ENCODE data around the gene ANAPC1. TPM values are rescaled to one million over a fixed set of nuclear protein-coding genes. Genes with fewer than 3 reads are reported as not detected.

The ANAPC1 gene, protein sequence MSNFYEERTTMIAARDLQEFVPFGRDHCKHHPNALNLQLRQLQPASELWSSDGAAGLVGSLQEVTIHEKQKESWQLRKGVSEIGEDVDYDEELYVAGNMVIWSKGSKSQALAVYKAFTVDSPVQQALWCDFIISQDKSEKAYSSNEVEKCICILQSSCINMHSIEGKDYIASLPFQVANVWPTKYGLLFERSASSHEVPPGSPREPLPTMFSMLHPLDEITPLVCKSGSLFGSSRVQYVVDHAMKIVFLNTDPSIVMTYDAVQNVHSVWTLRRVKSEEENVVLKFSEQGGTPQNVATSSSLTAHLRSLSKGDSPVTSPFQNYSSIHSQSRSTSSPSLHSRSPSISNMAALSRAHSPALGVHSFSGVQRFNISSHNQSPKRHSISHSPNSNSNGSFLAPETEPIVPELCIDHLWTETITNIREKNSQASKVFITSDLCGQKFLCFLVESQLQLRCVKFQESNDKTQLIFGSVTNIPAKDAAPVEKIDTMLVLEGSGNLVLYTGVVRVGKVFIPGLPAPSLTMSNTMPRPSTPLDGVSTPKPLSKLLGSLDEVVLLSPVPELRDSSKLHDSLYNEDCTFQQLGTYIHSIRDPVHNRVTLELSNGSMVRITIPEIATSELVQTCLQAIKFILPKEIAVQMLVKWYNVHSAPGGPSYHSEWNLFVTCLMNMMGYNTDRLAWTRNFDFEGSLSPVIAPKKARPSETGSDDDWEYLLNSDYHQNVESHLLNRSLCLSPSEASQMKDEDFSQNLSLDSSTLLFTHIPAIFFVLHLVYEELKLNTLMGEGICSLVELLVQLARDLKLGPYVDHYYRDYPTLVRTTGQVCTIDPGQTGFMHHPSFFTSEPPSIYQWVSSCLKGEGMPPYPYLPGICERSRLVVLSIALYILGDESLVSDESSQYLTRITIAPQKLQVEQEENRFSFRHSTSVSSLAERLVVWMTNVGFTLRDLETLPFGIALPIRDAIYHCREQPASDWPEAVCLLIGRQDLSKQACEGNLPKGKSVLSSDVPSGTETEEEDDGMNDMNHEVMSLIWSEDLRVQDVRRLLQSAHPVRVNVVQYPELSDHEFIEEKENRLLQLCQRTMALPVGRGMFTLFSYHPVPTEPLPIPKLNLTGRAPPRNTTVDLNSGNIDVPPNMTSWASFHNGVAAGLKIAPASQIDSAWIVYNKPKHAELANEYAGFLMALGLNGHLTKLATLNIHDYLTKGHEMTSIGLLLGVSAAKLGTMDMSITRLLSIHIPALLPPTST (N-terminal part only)
- 10 to 100 TPM; 31.0 to 75.3 (median 58.2) TPM for total RNA-seq

DNA sequence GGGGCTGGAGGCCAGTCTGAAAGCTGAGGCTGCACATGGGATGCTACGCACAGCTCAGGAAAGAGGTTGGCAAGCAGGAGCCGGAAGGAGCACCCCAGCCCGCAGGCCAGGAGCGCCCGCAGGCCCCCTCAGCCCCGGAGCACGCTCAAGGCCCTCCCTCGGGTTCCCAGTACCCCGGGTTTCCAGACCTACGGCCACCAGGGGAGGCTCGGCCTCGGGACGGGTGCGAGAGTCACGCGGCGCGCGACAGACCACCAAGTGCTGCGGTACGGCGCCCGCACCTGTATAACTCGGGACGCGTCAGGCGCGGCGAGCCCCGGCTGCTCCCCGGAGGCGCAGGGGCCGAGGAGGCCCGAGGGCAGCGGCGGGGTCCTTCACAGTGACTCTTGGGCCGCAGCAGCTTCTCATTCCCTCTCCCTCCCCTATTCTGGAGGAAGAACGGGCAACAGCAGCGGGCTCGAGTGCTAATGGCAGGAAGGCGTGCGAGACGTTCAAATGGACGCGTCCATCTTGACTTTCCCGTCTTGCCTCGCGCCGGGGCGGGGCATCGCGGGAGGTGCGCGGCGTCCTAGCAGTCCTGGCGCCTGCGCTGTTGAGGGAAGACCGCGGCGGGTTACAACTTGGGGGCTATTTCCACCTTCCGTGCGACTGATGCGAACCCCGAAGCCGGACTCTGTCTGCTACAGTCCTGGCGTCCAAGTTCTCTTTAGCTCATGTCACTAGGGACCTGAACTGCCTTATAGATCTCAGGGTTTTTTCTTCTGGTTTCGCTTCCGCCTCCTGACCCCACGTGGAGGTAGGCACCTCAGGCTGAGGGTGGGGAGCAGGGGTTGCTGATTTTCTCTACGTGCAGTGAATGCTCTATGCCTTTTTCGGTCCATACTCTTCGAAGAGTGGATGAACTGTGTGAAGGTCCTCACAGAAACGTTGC, at the start of gene ANAPC1:
ANAPC1 (minus strand) TSS at position 533 of the 931 bp plus-strand sequence. CDS start 3,368 bp downstream, outside the sequence.
- Histone ChIP-seq H3K36me3 (peaks cover 0 to 17% (median 0%) of the 10 kb centered on the region in 3 donors), H3K27ac (peak within 1 kb of the TSS; percentile 53 to 88 (median 84)), H3K9me3 (no peaks in the 10 kb centered on the region), H3K27me3 (no peaks in the 10 kb centered on the region), H3K4me1 (peaks cover 0 to 22% (median 0%) of the 10 kb centered on the region in 4 donors), H3K4me3 (peak within 1 kb of the TSS; percentile 73 to 95 (median 88))
- DNase-seq (ENCODE audit: low spot score in 2 of 2), result peak; percentile 64 to 68
- TF ChIP-seq POLR2A (IDR thresholded peaks at IDR 0.05) (no peak), EP300 (IDR thresholded peaks at IDR 0.05) (peak in 1 of 2 donors; percentile 86)
- TF ChIP-seq, protein P1, sequence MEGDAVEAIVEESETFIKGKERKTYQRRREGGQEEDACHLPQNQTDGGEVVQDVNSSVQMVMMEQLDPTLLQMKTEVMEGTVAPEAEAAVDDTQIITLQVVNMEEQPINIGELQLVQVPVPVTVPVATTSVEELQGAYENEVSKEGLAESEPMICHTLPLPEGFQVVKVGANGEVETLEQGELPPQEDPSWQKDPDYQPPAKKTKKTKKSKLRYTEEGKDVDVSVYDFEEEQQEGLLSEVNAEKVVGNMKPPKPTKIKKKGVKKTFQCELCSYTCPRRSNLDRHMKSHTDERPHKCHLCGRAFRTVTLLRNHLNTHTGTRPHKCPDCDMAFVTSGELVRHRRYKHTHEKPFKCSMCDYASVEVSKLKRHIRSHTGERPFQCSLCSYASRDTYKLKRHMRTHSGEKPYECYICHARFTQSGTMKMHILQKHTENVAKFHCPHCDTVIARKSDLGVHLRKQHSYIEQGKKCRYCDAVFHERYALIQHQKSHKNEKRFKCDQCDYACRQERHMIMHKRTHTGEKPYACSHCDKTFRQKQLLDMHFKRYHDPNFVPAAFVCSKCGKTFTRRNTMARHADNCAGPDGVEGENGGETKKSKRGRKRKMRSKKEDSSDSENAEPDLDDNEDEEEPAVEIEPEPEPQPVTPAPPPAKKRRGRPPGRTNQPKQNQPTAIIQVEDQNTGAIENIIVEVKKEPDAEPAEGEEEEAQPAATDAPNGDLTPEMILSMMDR (IDR thresholded peaks at IDR 0.05), result no peak
- 0% methylated on average over 28 to 61 of the region's 73 CpGs for WGBS, 2 donors

DNA sequence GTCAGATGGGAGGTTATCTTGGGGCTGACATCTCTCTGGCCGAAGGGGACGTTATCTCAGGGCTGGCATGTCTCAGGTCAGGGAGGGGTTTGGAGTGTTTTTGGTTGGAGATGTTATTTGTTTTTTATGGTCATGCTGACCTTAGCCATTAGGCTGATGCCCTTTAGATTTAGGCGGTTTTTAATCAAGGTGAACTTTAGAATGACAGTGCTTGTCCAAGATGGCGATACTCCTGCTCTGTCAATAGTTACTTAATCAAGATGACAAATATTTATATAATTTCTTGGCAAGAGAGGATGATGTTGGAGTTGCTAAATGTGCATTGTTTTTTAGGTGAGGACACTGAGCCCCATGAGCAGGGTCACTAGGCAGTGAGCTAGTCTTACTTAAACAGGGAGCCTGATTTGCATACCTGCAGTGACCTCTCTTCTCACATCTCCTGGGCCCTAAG, 48.9 kb upstream of the ANAPC1 start:
- Histone ChIP-seq H3K4me1 (no peaks in the 10 kb centered on the region), H3K4me3 (no peak overlapping the region), H3K27ac (no peak overlapping the region), H3K36me3 (peaks cover 0 to 30% (median 0%) of the 10 kb centered on the region in 3 donors), H3K9me3 (no peaks in the 10 kb centered on the region), H3K27me3 (no peaks in the 10 kb centered on the region)
- no peak for DNase-seq (ENCODE audit: low spot score in 2 of 2)
- WGBS, 2 donors, result 92 to 95% methylated on average over 4 of the region's 4 CpGs
- TF ChIP-seq, protein P1 (IDR thresholded peaks at IDR 0.05), result no peak
- no peak for TF ChIP-seq EP300 (IDR thresholded peaks at IDR 0.05)
- TF ChIP-seq POLR2A (IDR thresholded peaks at IDR 0.05), result no peak

DNA sequence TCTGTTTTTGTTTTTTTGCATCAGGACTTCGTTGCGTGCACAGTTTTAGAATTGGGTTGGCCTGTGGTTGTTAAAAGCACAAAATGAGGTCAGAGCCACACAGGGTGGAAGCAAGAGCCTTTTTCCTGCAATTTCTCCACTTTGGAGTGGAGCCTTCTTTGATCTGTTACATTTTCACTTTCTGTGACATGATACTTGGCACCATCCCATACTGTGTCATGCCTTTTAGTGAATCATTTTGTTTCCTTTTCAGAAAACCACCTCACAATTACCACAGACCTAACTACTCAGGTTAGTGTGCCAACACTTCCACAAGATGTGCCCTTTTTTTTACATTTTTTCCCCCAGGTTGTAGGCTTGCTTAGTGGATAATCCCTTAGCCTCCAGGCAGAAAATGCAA, 46.9 kb upstream of the ANAPC1 start:
- Histone ChIP-seq H3K4me3 (no peak overlapping the region), H3K9me3 (no peaks in the 10 kb centered on the region), H3K27ac (no peak overlapping the region), H3K4me1 (no peaks in the 10 kb centered on the region), H3K36me3 (peaks cover 0 to 33% (median 0%) of the 10 kb centered on the region in 3 donors), H3K27me3 (no peaks in the 10 kb centered on the region)
- TF ChIP-seq POLR2A (IDR thresholded peaks at IDR 0.05) (no peak), EP300 (IDR thresholded peaks at IDR 0.05) (no peak)
- TF ChIP-seq, protein P1 (IDR thresholded peaks at IDR 0.05), result no peak
- DNase-seq (ENCODE audit: low spot score in 2 of 2), result no peak
- 72% methylated on average over 2 of the region's 2 CpGs for WGBS, 2 donors

DNA sequence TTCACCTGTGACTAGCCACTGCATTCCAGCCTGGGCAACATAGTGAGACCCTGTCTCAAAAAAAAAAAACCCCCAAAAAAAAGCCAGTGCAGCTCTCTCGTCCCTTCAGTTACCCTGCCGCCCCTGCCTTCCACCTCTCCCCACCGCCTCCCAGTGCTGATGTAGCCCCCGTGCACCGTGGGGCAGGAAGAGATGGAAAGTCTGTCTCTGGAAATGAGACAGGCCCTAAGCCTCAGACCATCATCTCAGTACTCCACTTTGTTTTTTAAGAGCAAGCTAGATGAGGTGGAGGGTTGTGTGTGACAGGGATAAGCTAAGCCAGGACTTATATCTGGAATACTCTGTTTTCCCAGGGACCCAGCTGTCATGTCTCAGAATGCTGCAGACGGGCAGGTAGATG, 46.4 kb upstream of the ANAPC1 start:
- H3K27me3 ChIP-seq, result no peaks in the 10 kb centered on the region
- H3K4me3 ChIP-seq, result no peak overlapping the region
- no peaks in the 10 kb centered on the region for H3K9me3 ChIP-seq
- WGBS, 2 donors, result 89 to 90% methylated on average over 6 of the region's 6 CpGs
- peaks cover 0 to 33% (median 0%) of the 10 kb centered on the region in 3 donors for H3K36me3 ChIP-seq
- no peak for TF ChIP-seq POLR2A (IDR thresholded peaks at IDR 0.05)
- TF ChIP-seq, protein P1 (IDR thresholded peaks at IDR 0.05), result no peak
- no peak for TF ChIP-seq EP300 (IDR thresholded peaks at IDR 0.05)
- no peak overlapping the region for H3K27ac ChIP-seq
- DNase-seq (ENCODE audit: low spot score in 2 of 2), result no peak
- no peaks in the 10 kb centered on the region for H3K4me1 ChIP-seq
